Mesendoderm (in vitro differentiated cells): ENCODE measurements around the gene C6orf47. TPM values are rescaled to one million over a fixed set of nuclear protein-coding genes. Genes with fewer than 3 reads are reported as not detected.
"Not testable (repeated sequence)": the region's sequence is repeated elsewhere in the genome, so short reads cannot be mapped to it uniquely, and the experiment has no call there.

Experiments
- DNase-seq: peaks from one replicate; pipeline ENCODE4 v3.0.0; 2013
- H2AK5ac ChIP-seq: 2 replicates; pipeline ENCODE4 v1.6.1; 2013; ENCODE audit warnings: low read length, inconsistent platforms
- H2BK120ac ChIP-seq: 2 replicates; pipeline ENCODE4 v1.6.1; 2013; ENCODE audit warnings: low read depth, mild to moderate bottlenecking, low read length, moderate library complexity, mixed read lengths
- H2BK15ac ChIP-seq: replicated peaks from 2 replicates; pipeline ENCODE4 v1.6.1; 2013; ENCODE audit warnings: low read depth, mild to moderate bottlenecking, moderate library complexity
- H2BK5ac ChIP-seq: 2 replicates; pipeline ENCODE4 v1.6.1; 2013; ENCODE audit warnings: low read length, inconsistent platforms
- H3K18ac ChIP-seq: 2 replicates; pipeline ENCODE4 v1.6.1; 2013; ENCODE audit warnings: mild to moderate bottlenecking, low read length, mixed read lengths
- H3K23ac ChIP-seq: one replicate; pipeline ENCODE4 v1.6.1; 2013; ENCODE audit warnings: low read length
- H3K27ac ChIP-seq: 2 replicates; pipeline ENCODE4 v1.5.1; 2013; ENCODE audit warnings: low read depth, mild to moderate bottlenecking, inconsistent platforms, low read length, moderate library complexity
- H3K27me3 ChIP-seq: 2 replicates; pipeline ENCODE4 v1.6.1; 2013; ENCODE audit warnings: low read length, control low read depth, mild to moderate bottlenecking, inconsistent platforms; ENCODE audit not compliant: insufficient read depth, poor library complexity
- H3K36me3 ChIP-seq: 2 replicates; pipeline ENCODE4 v1.6.1; 2013; ENCODE audit warnings: low read length, inconsistent platforms; ENCODE audit not compliant: control insufficient read depth, insufficient read depth
- H3K4ac ChIP-seq: one replicate; pipeline ENCODE4 v1.6.1; 2013; ENCODE audit warnings: low read depth, mild to moderate bottlenecking, low read length, moderate library complexity
- H3K4me1 ChIP-seq: 2 replicates; pipeline ENCODE4 v1.6.1; 2013; ENCODE audit warnings: low read depth, low read length, inconsistent platforms; ENCODE audit not compliant: control insufficient read depth
- H3K4me2 ChIP-seq: 2 replicates; pipeline ENCODE4 v1.6.1; 2013; ENCODE audit warnings: low read length
- H3K4me3 ChIP-seq: 2 replicates; pipeline ENCODE4 v1.5.1; 2013; ENCODE audit warnings: mild to moderate bottlenecking, low read length
- H3K56ac ChIP-seq: one replicate; pipeline ENCODE4 v1.6.1; 2013; ENCODE audit warnings: low read length
- H3K79me1 ChIP-seq: 2 replicates; pipeline ENCODE4 v1.6.1; 2013; ENCODE audit warnings: low read length, inconsistent platforms
- H3K79me2 ChIP-seq: 2 replicates; pipeline ENCODE4 v1.6.1; 2013; ENCODE audit warnings: mild to moderate bottlenecking, low read length; ENCODE audit not compliant: control insufficient read depth, insufficient read depth
- H3K9ac ChIP-seq: 2 replicates; pipeline ENCODE4 v1.6.1; 2013; ENCODE audit warnings: low read length, inconsistent platforms
- H4K5ac ChIP-seq: one replicate; pipeline ENCODE4 v1.6.1; 2013; ENCODE audit warnings: low read length
- H4K8ac ChIP-seq: one replicate; pipeline ENCODE4 v1.6.1; 2013; ENCODE audit warnings: low read depth, mild to moderate bottlenecking, control low read depth, low read length, moderate library complexity
- whole genome bisulfite sequencing: extraction: QIAGEN DNeasy Blood & Tissue Kit; methylation state at CpG from one replicate; pipeline ENCODE4 v1.1.7; 2013; ENCODE audit warnings: low lambda C conversion rate, missing lambda C conversion rate; ENCODE audit not compliant: insufficient coverage; ENCODE audit errors: extremely low coverage; 5-methylcytosine and 5-hydroxymethylcytosine counted together
- polyA plus RNA-seq, 2 experiments: library from polyadenylated mRNA; stranded (reverse); fragments of 200-250 nt; gene quantifications; one replicate each; pipeline ENCODE4 v1.2.3, GENCODE V29; 2013

Gene C6orf47, protein sequence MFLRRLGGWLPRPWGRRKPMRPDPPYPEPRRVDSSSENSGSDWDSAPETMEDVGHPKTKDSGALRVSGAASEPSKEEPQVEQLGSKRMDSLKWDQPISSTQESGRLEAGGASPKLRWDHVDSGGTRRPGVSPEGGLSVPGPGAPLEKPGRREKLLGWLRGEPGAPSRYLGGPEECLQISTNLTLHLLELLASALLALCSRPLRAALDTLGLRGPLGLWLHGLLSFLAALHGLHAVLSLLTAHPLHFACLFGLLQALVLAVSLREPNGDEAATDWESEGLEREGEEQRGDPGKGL
- polyA plus RNA-seq (2013, experiment 1 of 2) = 7.4 TPM
- 7.6 TPM for polyA plus RNA-seq (2013, experiment 2 of 2)

DNA sequence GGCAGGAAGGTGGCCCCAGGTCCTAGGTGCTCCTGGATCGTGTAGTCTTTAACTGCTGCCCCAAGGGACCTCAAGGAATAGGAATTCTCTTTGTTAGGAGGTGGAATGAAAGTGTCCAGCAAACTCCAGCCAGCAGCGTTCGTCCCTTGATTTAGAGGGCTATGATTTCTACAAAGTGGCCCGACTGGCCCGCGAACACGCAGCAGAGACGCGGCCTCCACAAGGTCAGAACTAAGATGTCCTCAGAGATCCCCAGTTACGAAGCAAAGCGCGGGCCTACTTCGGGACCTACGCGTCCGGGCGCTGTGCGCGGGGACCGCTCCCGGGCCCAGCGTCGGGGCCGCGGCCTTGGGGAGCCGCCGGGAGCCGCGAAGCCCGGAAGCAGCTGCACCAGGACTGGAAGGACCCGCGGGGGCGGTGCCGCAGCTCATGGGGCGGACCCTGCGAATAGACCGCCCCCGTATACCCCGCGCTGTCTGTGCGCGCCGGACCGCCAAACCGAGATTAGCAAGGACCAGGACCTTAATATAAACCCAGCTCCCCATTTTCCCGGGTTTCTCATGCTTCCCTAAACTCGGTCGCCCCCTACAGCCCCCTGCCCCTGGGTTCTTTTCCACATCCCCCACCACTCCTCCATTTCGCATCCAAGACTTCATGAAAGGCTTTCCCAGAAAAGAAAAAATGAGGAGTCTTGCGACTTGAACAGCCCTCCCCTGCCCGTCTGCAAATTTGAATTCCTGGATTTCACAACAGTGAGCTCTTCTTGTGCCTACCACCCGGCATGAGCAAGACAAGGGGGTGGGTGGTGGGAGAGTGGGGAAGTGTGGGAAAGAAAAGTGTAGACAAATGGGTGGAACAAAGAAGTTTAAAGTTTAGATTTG lies at the start of gene C6orf47:
Gene C6orf47, minus strand, starts transcription at position 398 of the 881 bp plus-strand sequence. CDS start 831 bp downstream, outside the sequence.
- peak within 1 kb of the TSS; percentile 75 for H3K4me2 ChIP-seq
- no peaks in the 10 kb centered on the region for H3K27me3 ChIP-seq
- peak within 1 kb of the TSS; percentile 65 for H3K4me3 ChIP-seq
- no peak within 1 kb of the TSS for H2BK120ac ChIP-seq
- peaks cover 8% of the 10 kb centered on the region for H3K4me1 ChIP-seq
- H2BK5ac ChIP-seq = peak within 1 kb of the TSS; percentile 29
- peak; percentile 90 for DNase-seq
- H2AK5ac ChIP-seq = no peak within 1 kb of the TSS
- no peaks in the 10 kb centered on the region for H3K36me3 ChIP-seq
- peak within 1 kb of the TSS; percentile 84 for H3K56ac ChIP-seq
- peak within 1 kb of the TSS; percentile 73 for H3K4ac ChIP-seq
- H3K27ac ChIP-seq = peak within 1 kb of the TSS; percentile 53
- H4K5ac ChIP-seq = no peak within 1 kb of the TSS
- peak within 1 kb of the TSS; percentile 79 for H3K9ac ChIP-seq
- peak within 1 kb of the TSS; percentile 1 for H3K23ac ChIP-seq
- H2BK15ac ChIP-seq = no peak within 1 kb of the TSS
- peaks cover 27% of the 10 kb centered on the region for H3K79me1 ChIP-seq
- peaks cover 30% of the 10 kb centered on the region for H3K79me2 ChIP-seq
- peak within 1 kb of the TSS; percentile 42 for H3K18ac ChIP-seq
- H4K8ac ChIP-seq = no peak within 1 kb of the TSS
- no CpG with 5 or more reads among the region's 52 CpGs for WGBS

GRCh38 chr6:31709157-31709556 lies 48.6 kb upstream of the C6orf47 start:
- not testable (repeated sequence) for H4K5ac ChIP-seq, H3K79me1 ChIP-seq, H3K4me2 ChIP-seq, H3K27me3 ChIP-seq, H3K23ac ChIP-seq, H2BK120ac ChIP-seq, H2AK5ac ChIP-seq, H3K4me3 ChIP-seq, H3K18ac ChIP-seq, H3K9ac ChIP-seq, H3K27ac ChIP-seq, H3K4ac ChIP-seq, H3K56ac ChIP-seq, H2BK5ac ChIP-seq, H3K79me2 ChIP-seq, H4K8ac ChIP-seq, DNase-seq, H2BK15ac ChIP-seq, H3K36me3 ChIP-seq
- peaks cover 12% of the 10 kb centered on the region for H3K4me1 ChIP-seq
- no CpG with 5 or more reads among the region's 11 CpGs for WGBS

GRCh38 chr6:31708224-31708623 lies 47.6 kb upstream of the C6orf47 start:
- Histone ChIP-seq H3K27me3 (no peaks in the 10 kb centered on the region), H3K23ac (no peak overlapping the region), H4K8ac (no peak overlapping the region), H3K36me3 (no peaks in the 10 kb centered on the region), H3K4ac (no peak overlapping the region), H3K56ac (no peak overlapping the region), H4K5ac (no peak overlapping the region), H3K27ac (no peak overlapping the region), H2BK120ac (no peak overlapping the region), H3K9ac (no peak overlapping the region), H2BK15ac (no peak overlapping the region), H2AK5ac (no peak overlapping the region), H2BK5ac (no peak overlapping the region), H3K4me1 (peaks cover 6% of the 10 kb centered on the region), H3K79me1 (no peaks in the 10 kb centered on the region), H3K4me3 (no peak overlapping the region), H3K4me2 (no peak overlapping the region), H3K79me2 (no peaks in the 10 kb centered on the region), H3K18ac (no peak overlapping the region)
- no CpG with 5 or more reads among the region's 3 CpGs for WGBS
- DNase-seq = no peak

DNA sequence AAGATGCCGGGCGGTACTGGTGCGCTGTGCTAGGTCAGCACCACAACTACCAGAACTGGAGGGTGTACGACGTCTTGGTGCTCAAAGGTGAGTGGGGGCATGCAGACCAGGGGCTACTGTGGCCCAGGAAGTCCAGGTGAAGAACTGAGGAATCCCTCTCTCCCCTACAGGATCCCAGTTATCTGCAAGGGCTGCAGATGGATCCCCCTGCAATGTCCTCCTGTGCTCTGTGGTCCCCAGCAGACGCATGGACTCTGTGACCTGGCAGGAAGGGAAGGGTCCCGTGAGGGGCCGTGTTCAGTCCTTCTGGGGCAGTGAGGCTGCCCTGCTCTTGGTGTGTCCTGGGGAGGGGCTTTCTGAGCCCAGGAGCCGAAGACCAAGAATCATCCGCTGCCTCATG lies 47.1 kb upstream of the C6orf47 start:
- no peaks in the 10 kb centered on the region for H3K36me3 ChIP-seq

DNA sequence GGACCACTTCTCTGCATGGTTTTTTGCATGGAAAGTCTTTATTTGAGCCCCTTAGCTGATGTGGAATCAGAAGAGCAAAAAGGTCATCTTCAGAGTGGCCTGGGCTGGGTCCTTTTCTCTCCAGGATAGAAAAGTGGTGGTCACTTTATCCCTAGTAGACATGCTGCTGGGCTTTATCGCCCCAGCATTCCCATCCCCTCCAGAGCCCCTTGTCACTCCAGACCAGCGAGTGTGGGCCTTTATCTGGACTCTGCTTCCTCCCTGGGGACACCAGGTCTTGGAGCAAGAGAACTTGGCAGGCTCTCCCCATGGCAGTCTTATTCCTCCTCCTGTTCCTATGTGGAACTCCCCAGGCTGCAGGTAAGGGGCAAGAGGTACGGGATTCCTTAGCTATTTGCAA lies 46.0 kb upstream of the C6orf47 start, which contains the start of gene LY6G6F:
Gene LY6G6F, plus strand, starts transcription at position 268 of the 400 bp plus-strand sequence. Its CDS starts 41 bp downstream, at position 309.
- H4K8ac ChIP-seq = no peak within 1 kb of the TSS
- H3K9ac ChIP-seq = no peak within 1 kb of the TSS
- H3K18ac ChIP-seq = no peak within 1 kb of the TSS
- peak within 1 kb of the TSS; percentile 7 for H3K4ac ChIP-seq
- no peak for DNase-seq
- no peak within 1 kb of the TSS for H3K27ac ChIP-seq
- H2BK5ac ChIP-seq = no peak within 1 kb of the TSS
- no peak within 1 kb of the TSS for H2BK15ac ChIP-seq
- H2BK120ac ChIP-seq = no peak within 1 kb of the TSS
- no peak within 1 kb of the TSS for H3K4me3 ChIP-seq
- H3K56ac ChIP-seq = no peak within 1 kb of the TSS
- H3K79me2 ChIP-seq = peaks cover 6% of the 10 kb centered on the region
- H3K36me3 ChIP-seq = no peaks in the 10 kb centered on the region
- no peak within 1 kb of the TSS for H2AK5ac ChIP-seq
- WGBS = no CpG with 5 or more reads among the region's 3 CpGs
- peaks cover 6% of the 10 kb centered on the region for H3K79me1 ChIP-seq
- H3K23ac ChIP-seq = no peak within 1 kb of the TSS
- no peak within 1 kb of the TSS for H3K4me2 ChIP-seq
- peaks cover 10% of the 10 kb centered on the region for H3K4me1 ChIP-seq
- no peaks in the 10 kb centered on the region for H3K27me3 ChIP-seq
- H4K5ac ChIP-seq = no peak within 1 kb of the TSS

More for the DNA sequence above, 47.1 kb upstream of the C6orf47 start:
- Histone ChIP-seq H2BK120ac (no peak overlapping the region), H3K79me1 (no peaks in the 10 kb centered on the region), H3K4ac (no peak overlapping the region), H3K18ac (no peak overlapping the region), H3K56ac (no peak overlapping the region), H3K23ac (no peak overlapping the region), H2BK15ac (no peak overlapping the region), H3K27ac (no peak overlapping the region), H3K79me2 (no peaks in the 10 kb centered on the region), H2AK5ac (no peak overlapping the region), H3K4me1 (peaks cover 4% of the 10 kb centered on the region), H3K9ac (no peak overlapping the region), H3K27me3 (no peaks in the 10 kb centered on the region), H2BK5ac (no peak overlapping the region), H4K8ac (no peak overlapping the region), H3K4me3 (no peak overlapping the region), H4K5ac (no peak overlapping the region), H3K4me2 (no peak overlapping the region)
- no peak for DNase-seq
- no CpG with 5 or more reads among the region's 10 CpGs for WGBS
